GM12878 (cell line): ENCODE results near the gene NLRP5. TPM values are rescaled to one million over a fixed set of nuclear protein-coding genes. Genes with fewer than 3 reads are reported as not detected.
A peak's percentile ranks its signal among the peaks of the same experiment; 100 is the strongest.

Experiments used
- ATAC-seq: fragments of 200-7000 bp; cut with Tn5 transposase; 3 replicates; pipeline ENCODE4 v1.9.1; 2020; ENCODE audit warnings: mild to moderate bottlenecking, moderate library complexity
- BruUV-seq: library from RNA; stranded (reverse); fragments of 400-500 nt; replicated peaks from 2 replicates; lab custom pipeline; 2021; lab: Mats Ljungman, UMichigan
- CTCF ChIA-PET: fragments of 300-600 bp; sonication (Branson Sonifier 250); formaldehyde crosslinking; extraction: SDS; loops from one replicate; lab custom pipeline; 2021; ENCODE audit warnings: inconsistent platforms; lab: Yijun Ruan, JAX
- POLR2A ChIA-PET: fragments of 350-600 bp; formaldehyde crosslinking; extraction: SDS; loops from one replicate; lab custom pipeline; 2021; ENCODE audit warnings: inconsistent platforms; lab: Charles Lee
- RAD21 ChIA-PET: fragments of 300-600 bp; sonication (Branson Sonifier 250); formaldehyde crosslinking; loops from one replicate; lab custom pipeline; 2023; ENCODE audit warnings: antibody characterized with exemption; ENCODE audit not compliant: unreplicated experiment; lab: Charles Lee
- SMC1A ChIA-PET: fragments of 300-600 bp; sonication (Branson Sonifier 250); formaldehyde crosslinking; loops from one replicate; lab custom pipeline; 2023; ENCODE audit not compliant: unreplicated experiment, uncharacterized antibody; lab: Charles Lee
- DNase-seq: peaks from one replicate; pipeline ENCODE4 v3.0.0-alpha.2; 2011; ENCODE audit warnings: low read depth, low spot score
- FAIRE-seq: peaks from 3 replicates; lab custom pipeline; 2011; peaks lifted over from hg19 to GRCh38; lab: Jason Lieb, UNC
- H2AFZ ChIP-seq: 2 replicates; pipeline ENCODE4 v1.6.0; 2011; ENCODE audit warnings: low read depth, low read length, control low read depth; ENCODE audit not compliant: control insufficient read depth
- H3K27ac ChIP-seq: 2 replicates; pipeline ENCODE4 v1.5.1; 2011; ENCODE audit warnings: control low read depth; ENCODE audit not compliant: control insufficient read depth, insufficient read depth
- H3K27me3 ChIP-seq, 2 experiments: replicated peaks in 1 of 2; 2 replicates each; pipeline versions ENCODE4 v1.6.0 to v1.6.1; 2011; ENCODE audit warnings: low read length in 1 of 2; ENCODE audit not compliant: control insufficient read depth in 2 of 2, insufficient read depth in 2 of 2
- H3K36me3 ChIP-seq, 2 experiments: 2 replicates each; pipeline ENCODE4 v1.5.1; 2011; ENCODE audit warnings: low read length in 1 of 2; ENCODE audit not compliant: control insufficient read depth in 2 of 2, insufficient read depth in 2 of 2
- H3K4me1 ChIP-seq: 2 replicates; pipeline ENCODE4 v1.6.1; 2011; ENCODE audit warnings: mild to moderate bottlenecking, low read length, moderate library complexity, mixed read lengths; ENCODE audit not compliant: control insufficient read depth, insufficient read depth
- H3K4me2 ChIP-seq: 2 replicates; pipeline ENCODE4 v1.6.0; 2011; ENCODE audit warnings: control low read depth; ENCODE audit not compliant: control insufficient read depth, insufficient read depth
- H3K4me3 ChIP-seq: fragments of 200-600 bp; sonication (generic); 2 replicates; pipeline ENCODE4 v1.5.1; 2016
- H3K79me2 ChIP-seq: 2 replicates; pipeline ENCODE4 v1.6.0; 2011; ENCODE audit warnings: low read length; ENCODE audit not compliant: control insufficient read depth, insufficient read depth
- H3K9ac ChIP-seq: 2 replicates; pipeline ENCODE4 v1.8.0; 2011; ENCODE audit warnings: low read length, control low read depth, mixed read lengths; ENCODE audit not compliant: control insufficient read depth, insufficient read depth
- H3K9me3 ChIP-seq: replicated peaks from 3 replicates; pipeline ENCODE4 v1.5.1; 2011; ENCODE audit warnings: mild to moderate bottlenecking, low read length; ENCODE audit not compliant: control insufficient read depth, insufficient read depth
- H4K20me1 ChIP-seq: 2 replicates; pipeline ENCODE4 v1.6.0; 2011; ENCODE audit not compliant: control insufficient read depth, insufficient read depth
- BCL11A ChIP-seq: IDR thresholded peaks from 2 replicates; pipeline ENCODE4 v1.6.1; 2011; ENCODE audit warnings: low read depth, low read length
- CHD2 ChIP-seq: IDR thresholded peaks from 2 replicates; pipeline ENCODE4 v1.6.1; 2011; ENCODE audit warnings: low read depth, low read length, improper control_type of control experiment, borderline replicate concordance
- HCFC1 ChIP-seq: fragments of 150-350 bp; IDR thresholded peaks from 2 replicates; pipeline ENCODE4 v1.6.1; 2014; ENCODE audit warnings: low read length
- POLR2A ChIP-seq: IDR thresholded peaks from 2 replicates; pipeline ENCODE4 v1.6.1; 2011; ENCODE audit warnings: low read depth, mild to moderate bottlenecking, low read length
- WGBS: methylation state at CpG from one replicate; pipeline ENCODE4 v1.1.6; 2016; ENCODE audit warnings: low lambda C conversion rate; ENCODE audit not compliant: insufficient replicate concordance, insufficient coverage; ENCODE audit errors: missing lambda C conversion rate; 5-methylcytosine and 5-hydroxymethylcytosine counted together
- in situ Hi-C: fragments of 300-500 bp; cut with MboI; formaldehyde crosslinking; loops from 9 replicates; pipeline ENCODE4 v1.14.3; 2018; ENCODE audit warnings: mixed read lengths
- intact Hi-C: fragments of 100-400 bp; cut with micrococcal nuclease; formaldehyde crosslinking; loops from one replicate; pipeline ENCODE4 v1.14.2; 2022; ENCODE audit not compliant: unreplicated experiment
- polyA plus RNA-seq, 11 experiments: library from polyadenylated mRNA; depleted of rRNA in 4 of 11; unstranded in 6 of 11; stranded (reverse) in 5 of 11; fragments of >200 nt; fragmentation: Nextera tagmentation in 4 of 11; fragmentation: Illumina TruSeq in 1 of 11; extraction: Ambion mirVana in 4 of 11; extraction: Trizol in 1 of 11; gene quantifications; 1 replicate in 1 of 11; 2 replicates in 10 of 11; pipeline versions ENCODE4 v1.2.1 to v1.2.3, GENCODE V29; 2011 to 2016; ENCODE audit warnings: inconsistent platforms in 2 of 11, missing spikeins in 2 of 11, low read depth in 1 of 11
- total RNA-seq, 4 experiments: library from RNA; depleted of rRNA in 3 of 4; stranded (reverse); fragments of >200 nt in 3 of 4; fragmentation: Illumina TruSeq in 1 of 4; extraction: Trizol in 1 of 4; gene quantifications; 2 replicates each; pipeline versions ENCODE4 v1.2.1 to v1.2.3, GENCODE V29; 2013 to 2021
- TF ChIP-seq, protein P1 (sequence below): fragments of 450-650 bp; IDR thresholded peaks from 2 replicates; pipeline ENCODE4 v1.6.1; 2016; ENCODE audit warnings: mild to moderate bottlenecking, moderate library complexity, borderline replicate concordance

The NLRP5 gene
- total and polyA plus RNA-seq, 10 of the 15 experiments (the other 5 are each of a cell fraction or from before 2014, with no cell fraction given) = 0.01 TPM; not detected in 9

DNA sequence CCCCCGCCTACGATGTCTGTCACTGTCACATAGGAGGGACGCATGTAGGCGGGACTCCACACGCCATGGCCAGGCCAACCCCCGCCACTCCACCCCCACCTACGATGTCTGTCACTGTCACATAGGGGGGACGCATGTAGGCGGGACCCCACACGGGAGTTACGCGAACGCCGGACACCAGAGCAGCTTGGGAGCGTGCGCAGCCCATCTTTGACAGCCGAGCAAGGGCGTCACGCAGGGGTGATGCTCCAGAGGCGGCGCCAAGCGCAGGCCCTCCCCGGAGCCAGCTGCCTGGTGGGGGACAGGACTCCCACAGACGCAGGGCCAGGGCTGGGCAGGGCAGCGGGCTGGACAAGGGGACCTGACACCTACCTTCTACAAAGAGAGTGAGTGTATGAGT is 114.5 kb downstream of the NLRP5 start:
- H3K79me2 ChIP-seq = peaks cover 14% of the 10 kb centered on the region
- no peaks in the 10 kb centered on the region; the same call in 1 of the 2 replicates for H3K4me1 ChIP-seq
- TF ChIP-seq CHD2 = no peak
- no peak for TF ChIP-seq HCFC1
- no peak for TF ChIP-seq BCL11A
- TF ChIP-seq POLR2A = 0 out of 2 replicates have a peak, but pooled peaks have one; percentile 27
- TF ChIP-seq, protein P1, sequence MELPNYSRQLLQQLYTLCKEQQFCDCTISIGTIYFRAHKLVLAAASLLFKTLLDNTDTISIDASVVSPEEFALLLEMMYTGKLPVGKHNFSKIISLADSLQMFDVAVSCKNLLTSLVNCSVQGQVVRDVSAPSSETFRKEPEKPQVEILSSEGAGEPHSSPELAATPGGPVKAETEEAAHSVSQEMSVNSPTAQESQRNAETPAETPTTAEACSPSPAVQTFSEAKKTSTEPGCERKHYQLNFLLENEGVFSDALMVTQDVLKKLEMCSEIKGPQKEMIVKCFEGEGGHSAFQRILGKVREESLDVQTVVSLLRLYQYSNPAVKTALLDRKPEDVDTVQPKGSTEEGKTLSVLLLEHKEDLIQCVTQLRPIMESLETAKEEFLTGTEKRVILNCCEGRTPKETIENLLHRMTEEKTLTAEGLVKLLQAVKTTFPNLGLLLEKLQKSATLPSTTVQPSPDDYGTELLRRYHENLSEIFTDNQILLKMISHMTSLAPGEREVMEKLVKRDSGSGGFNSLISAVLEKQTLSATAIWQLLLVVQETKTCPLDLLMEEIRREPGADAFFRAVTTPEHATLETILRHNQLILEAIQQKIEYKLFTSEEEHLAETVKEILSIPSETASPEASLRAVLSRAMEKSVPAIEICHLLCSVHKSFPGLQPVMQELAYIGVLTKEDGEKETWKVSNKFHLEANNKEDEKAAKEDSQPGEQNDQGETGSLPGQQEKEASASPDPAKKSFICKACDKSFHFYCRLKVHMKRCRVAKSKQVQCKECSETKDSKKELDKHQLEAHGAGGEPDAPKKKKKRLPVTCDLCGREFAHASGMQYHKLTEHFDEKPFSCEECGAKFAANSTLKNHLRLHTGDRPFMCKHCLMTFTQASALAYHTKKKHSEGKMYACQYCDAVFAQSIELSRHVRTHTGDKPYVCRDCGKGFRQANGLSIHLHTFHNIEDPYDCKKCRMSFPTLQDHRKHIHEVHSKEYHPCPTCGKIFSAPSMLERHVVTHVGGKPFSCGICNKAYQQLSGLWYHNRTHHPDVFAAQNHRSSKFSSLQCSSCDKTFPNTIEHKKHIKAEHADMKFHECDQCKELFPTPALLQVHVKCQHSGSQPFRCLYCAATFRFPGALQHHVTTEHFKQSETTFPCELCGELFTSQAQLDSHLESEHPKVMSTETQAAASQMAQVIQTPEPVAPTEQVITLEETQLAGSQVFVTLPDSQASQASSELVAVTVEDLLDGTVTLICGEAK = no peak
- H3K27ac ChIP-seq = no peak overlapping the region
- H3K36me3 ChIP-seq = peaks cover 3 to 28% of the 10 kb centered on the region in 2 experiments; a peak in 3 of 4 replicates
- H2AFZ ChIP-seq = no peak overlapping the region
- no peaks in the 10 kb centered on the region for H4K20me1 ChIP-seq
- ChIA-PET RAD21 (no interaction called here), SMC1A (no interaction called here), CTCF (no interaction called here), POLR2A (no interaction called here)
- H3K4me3 ChIP-seq = no peak overlapping the region
- DNase-seq = no peak
- WGBS = 91% methylated on average over 25 of the region's 25 CpGs
- TSS peak; percentile 46 for BruUV-seq
- H3K9ac ChIP-seq = no peak overlapping the region
- no peaks in the 10 kb centered on the region for H3K27me3 ChIP-seq
- H3K9me3 ChIP-seq = no peaks in the 10 kb centered on the region
- intact Hi-C loops = no loop called here
- no peak for ATAC-seq
- in situ Hi-C loops = no loop called here
- no peak overlapping the region for H3K4me2 ChIP-seq
- no peak for FAIRE-seq
